ENCODE results near the gene GRAMD1B.

The GRAMD1B gene

DNA sequence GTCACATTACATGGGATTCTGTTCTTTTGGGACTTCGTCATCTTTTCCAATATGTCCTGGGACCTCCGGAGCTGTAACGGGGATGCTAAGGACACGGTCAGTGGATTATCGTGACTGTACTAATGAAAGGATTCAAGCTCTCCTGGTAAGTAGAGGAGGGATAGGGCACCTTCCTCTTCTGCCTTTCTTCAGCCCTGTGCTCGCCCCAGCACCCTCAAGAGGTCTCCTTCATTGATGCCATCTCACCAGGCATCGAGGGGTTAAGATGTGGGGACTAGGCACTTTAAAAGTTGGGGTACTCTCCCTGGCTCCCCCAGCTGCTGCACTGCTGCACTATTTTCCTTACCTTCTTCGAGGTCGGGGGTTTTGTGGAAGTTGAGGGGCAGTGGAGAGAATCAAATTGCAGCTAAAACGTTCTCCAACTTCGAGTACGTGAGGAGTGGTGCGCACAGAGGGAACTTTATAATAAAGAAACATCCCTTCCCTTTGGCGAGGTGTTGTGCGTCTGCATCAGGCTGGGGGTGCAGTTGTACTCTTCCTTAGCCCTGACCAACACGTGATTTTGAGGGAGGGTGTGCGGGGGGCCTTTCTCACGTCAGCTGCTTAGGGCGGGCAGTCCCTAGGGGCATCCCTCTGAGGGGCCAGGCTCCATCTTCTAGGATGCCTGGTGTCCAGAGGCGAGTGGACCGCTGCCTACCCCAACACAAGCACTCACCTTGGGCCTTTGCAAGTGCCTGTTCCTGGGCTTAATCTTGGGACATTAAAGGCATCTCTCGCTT, 96.1 kb downstream of the GRAMD1B start:
- H3K79me2 ChIP-seq (ENCODE audit: control insufficient read depth, low read length): no peaks in the 10 kb centered on the region
- no peak overlapping the region for H3K27ac ChIP-seq (ENCODE audit: low read depth, low read length)
- TF ChIP-seq EZH2phosphoT487 (IDR thresholded peaks at IDR 0.05; ENCODE audit: borderline replicate concordance, low read length): no peak
- TF ChIP-seq, protein P1, sequence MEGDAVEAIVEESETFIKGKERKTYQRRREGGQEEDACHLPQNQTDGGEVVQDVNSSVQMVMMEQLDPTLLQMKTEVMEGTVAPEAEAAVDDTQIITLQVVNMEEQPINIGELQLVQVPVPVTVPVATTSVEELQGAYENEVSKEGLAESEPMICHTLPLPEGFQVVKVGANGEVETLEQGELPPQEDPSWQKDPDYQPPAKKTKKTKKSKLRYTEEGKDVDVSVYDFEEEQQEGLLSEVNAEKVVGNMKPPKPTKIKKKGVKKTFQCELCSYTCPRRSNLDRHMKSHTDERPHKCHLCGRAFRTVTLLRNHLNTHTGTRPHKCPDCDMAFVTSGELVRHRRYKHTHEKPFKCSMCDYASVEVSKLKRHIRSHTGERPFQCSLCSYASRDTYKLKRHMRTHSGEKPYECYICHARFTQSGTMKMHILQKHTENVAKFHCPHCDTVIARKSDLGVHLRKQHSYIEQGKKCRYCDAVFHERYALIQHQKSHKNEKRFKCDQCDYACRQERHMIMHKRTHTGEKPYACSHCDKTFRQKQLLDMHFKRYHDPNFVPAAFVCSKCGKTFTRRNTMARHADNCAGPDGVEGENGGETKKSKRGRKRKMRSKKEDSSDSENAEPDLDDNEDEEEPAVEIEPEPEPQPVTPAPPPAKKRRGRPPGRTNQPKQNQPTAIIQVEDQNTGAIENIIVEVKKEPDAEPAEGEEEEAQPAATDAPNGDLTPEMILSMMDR (IDR thresholded peaks at IDR 0.05; ENCODE audit: low read depth, low read length, poor library complexity, severe bottlenecking): no peak

DNA sequence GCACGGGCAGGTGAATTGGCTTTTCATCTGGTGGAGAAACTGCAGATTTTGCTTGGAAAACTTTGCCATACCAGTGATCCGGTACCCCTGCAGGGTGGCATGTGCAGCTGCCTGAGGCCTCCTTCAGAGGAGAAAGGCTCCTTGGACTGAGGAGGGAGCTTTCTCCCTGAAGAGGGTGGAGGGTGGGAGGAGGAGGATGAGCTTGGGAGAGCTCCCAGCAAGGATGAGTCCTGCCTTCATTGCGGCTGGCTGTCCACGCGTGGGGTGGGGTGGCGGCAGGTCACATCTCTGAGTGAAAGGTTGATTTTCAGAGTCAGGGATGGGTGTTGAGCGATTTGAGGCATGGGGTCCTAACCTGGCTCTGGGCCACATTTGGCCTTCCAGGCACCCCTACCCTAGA, 96.8 kb downstream of the GRAMD1B start:
- Histone ChIP-seq H3K27ac (ENCODE audit: low read depth, low read length) (no peak overlapping the region), H3K36me3 (ENCODE audit: control insufficient read depth, low read length) (no peaks in the 10 kb centered on the region), H3K4me2 (ENCODE audit: low read length) (no peak overlapping the region), H3K9me3 (ENCODE audit: control insufficient read depth, insufficient read depth, low read length) (no peaks in the 10 kb centered on the region), H3K79me2 (ENCODE audit: control insufficient read depth, low read length) (no peaks in the 10 kb centered on the region), H3F3A (ENCODE audit: control insufficient read depth, insufficient read depth) (no peaks in the 10 kb centered on the region), H3K4me3 (ENCODE audit: low read length) (no peak overlapping the region), H3K9me2 (replicated peaks; ENCODE audit: control insufficient read depth, low read length) (no peaks in the 10 kb centered on the region), H3K27me3 (ENCODE audit: control insufficient read depth, low read length) (no peaks in the 10 kb centered on the region), H3K4me1 (ENCODE audit: control insufficient read depth, low read length) (no peaks in the 10 kb centered on the region), H4K20me1 (ENCODE audit: control insufficient read depth, insufficient read depth, low read depth, low read length) (no peaks in the 10 kb centered on the region)
- TF ChIP-seq EZH2phosphoT487 (IDR thresholded peaks at IDR 0.05; ENCODE audit: borderline replicate concordance, low read length): no peak
- TF ChIP-seq, protein P1 (IDR thresholded peaks at IDR 0.05; ENCODE audit: low read depth, low read length, poor library complexity, severe bottlenecking): no peak

More for the DNA sequence above, 96.1 kb downstream of the GRAMD1B start:
- Histone ChIP-seq H3K4me2 (ENCODE audit: low read length) (no peak overlapping the region), H3K36me3 (ENCODE audit: control insufficient read depth, low read length) (no peaks in the 10 kb centered on the region), H3K9me2 (replicated peaks; ENCODE audit: control insufficient read depth, low read length) (no peaks in the 10 kb centered on the region), H4K20me1 (ENCODE audit: control insufficient read depth, insufficient read depth, low read depth, low read length) (no peaks in the 10 kb centered on the region), H3F3A (ENCODE audit: control insufficient read depth, insufficient read depth) (no peaks in the 10 kb centered on the region), H3K4me1 (ENCODE audit: control insufficient read depth, low read length) (no peaks in the 10 kb centered on the region), H3K4me3 (ENCODE audit: low read length) (no peak overlapping the region), H3K27me3 (ENCODE audit: control insufficient read depth, low read length) (no peaks in the 10 kb centered on the region), H3K9me3 (ENCODE audit: control insufficient read depth, insufficient read depth, low read length) (no peaks in the 10 kb centered on the region)

DNA sequence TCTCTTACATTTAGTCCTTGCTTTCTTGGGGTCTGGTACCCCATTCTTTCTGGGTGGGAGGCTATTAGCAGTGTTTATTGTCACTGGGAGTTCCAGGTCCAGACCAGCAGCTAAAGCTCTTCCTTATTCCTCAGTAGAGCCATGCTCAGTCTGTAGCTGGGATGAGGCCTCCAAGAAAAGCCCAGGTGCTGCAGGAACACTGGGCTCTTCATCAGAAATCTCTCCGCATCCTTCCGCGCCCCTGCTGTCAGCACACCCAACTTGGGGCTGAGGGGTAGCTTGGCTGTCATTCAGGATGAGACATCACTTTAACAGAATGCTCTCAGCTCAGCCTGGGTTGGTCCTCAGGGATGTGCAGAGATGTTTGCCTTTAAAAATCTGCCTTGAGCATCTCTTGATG, 97.5 kb downstream of the GRAMD1B start:
- H3K79me2 ChIP-seq (ENCODE audit: control insufficient read depth, low read length): no peaks in the 10 kb centered on the region
- TF ChIP-seq, protein P1 (IDR thresholded peaks at IDR 0.05; ENCODE audit: low read depth, low read length, poor library complexity, severe bottlenecking): no peak
- no peak for TF ChIP-seq EZH2phosphoT487 (IDR thresholded peaks at IDR 0.05; ENCODE audit: borderline replicate concordance, low read length)

More for the DNA sequence above, 97.5 kb downstream of the GRAMD1B start:
- no peaks in the 10 kb centered on the region for H3K36me3 ChIP-seq (ENCODE audit: control insufficient read depth, low read length)
- H3K27ac ChIP-seq (ENCODE audit: low read depth, low read length): no peak overlapping the region
- H3K9me2 ChIP-seq (replicated peaks; ENCODE audit: control insufficient read depth, low read length): no peaks in the 10 kb centered on the region
- H4K20me1 ChIP-seq (ENCODE audit: control insufficient read depth, insufficient read depth, low read depth, low read length): no peaks in the 10 kb centered on the region
- H3K4me3 ChIP-seq (ENCODE audit: low read length): no peak overlapping the region
- no peaks in the 10 kb centered on the region for H3K4me1 ChIP-seq (ENCODE audit: control insufficient read depth, low read length)
- no peaks in the 10 kb centered on the region for H3K27me3 ChIP-seq (ENCODE audit: control insufficient read depth, low read length)
- H3K9me3 ChIP-seq (ENCODE audit: control insufficient read depth, insufficient read depth, low read length): no peaks in the 10 kb centered on the region
- no peaks in the 10 kb centered on the region for H3F3A ChIP-seq (ENCODE audit: control insufficient read depth, insufficient read depth)
- no peak overlapping the region for H3K4me2 ChIP-seq (ENCODE audit: low read length)

Data from DOHH2 (cell line).